ENCODE results near the gene C1orf56. TPM values are rescaled to one million over a fixed set of nuclear protein-coding genes. Genes with fewer than 3 reads are reported as not detected.

C1orf56 gene
- polyA plus RNA-seq, 1 of the 3 experiments (the other 2 are of a cell fraction) = 5.5 TPM

GRCh38 chr1:151050051-151050688 is 2.6 kb downstream of the C1orf56 start:
- no peak overlapping the region for H3K4me3 ChIP-seq (ENCODE audit: low read depth in 2 of 2, low read length in 1 of 2)
- H3F3A ChIP-seq (replicated peaks; ENCODE audit: insufficient read depth) = peaks cover 36% of the 10 kb centered on the region
- H4K20me1 ChIP-seq (ENCODE audit: insufficient read depth) = no peaks in the 10 kb centered on the region
- no peak overlapping the region; a peak in 2 of 4 replicates for H3K27ac ChIP-seq (ENCODE audit: low read depth in 2 of 2, low read length in 1 of 2)
- no peak overlapping the region for H3K9ac ChIP-seq
- H3K36me3 ChIP-seq (replicated peaks in 1 of 2; ENCODE audit: control insufficient read depth in 1 of 2, insufficient read depth in 2 of 2, low read length in 1 of 2) = peaks cover 41 to 48% of the 10 kb centered on the region in 2 experiments
- TF ChIP-seq FOXJ3 (CRISPR knock-in tag; IDR thresholded peaks at IDR 0.05) (no peak), MXI1 (IDR thresholded peaks at IDR 0.05; ENCODE audit: low read depth, low read length) (no peak), TAF1 (IDR thresholded peaks at IDR 0.05; ENCODE audit: borderline replicate concordance, low read depth, low read length) (no peak), PBX3 (IDR thresholded peaks at IDR 0.05) (no peak), POLR2AphosphoS5 (IDR thresholded peaks at IDR 0.05; ENCODE audit: low read depth, low read length) (peak; percentile 61; the same call in 1 of the 2 replicates)
- ChIA-PET POLR2A (interaction anchor here (1.7 to 3.5 kb wide), 2 partner anchors 9 to 10 kb away, joined by 6 to 24 read pairs; partner anchors contain the start of genes CDC42SE1 and MLLT11), CTCF (interaction anchor here (1.3 to 4.4 kb wide), 5 partner anchors 10 to 55 kb away, joined by 3 to 67 read pairs (median 4); partner anchors contain the start of genes CDC42SE1, MINDY1 and MLLT11)
- peaks cover 0 to 12% of the 10 kb centered on the region in 2 experiments; a peak in 2 of 4 replicates for H3K4me1 ChIP-seq (ENCODE audit: control insufficient read depth in 1 of 2, insufficient read depth in 2 of 2, low read depth in 1 of 2, low read length in 1 of 2)
- no peak overlapping the region for H2AFZ ChIP-seq (ENCODE audit: low read depth)
- DNase-seq = no peak
- no peaks in the 10 kb centered on the region for H3K27me3 ChIP-seq (ENCODE audit: insufficient read depth)
- H3K4me2 ChIP-seq = no peak overlapping the region
- H3K79me2 ChIP-seq (ENCODE audit: insufficient read depth) = peaks cover 18% of the 10 kb centered on the region; the same call in 1 of the 2 replicates
- no peaks in the 10 kb centered on the region for H3K9me3 ChIP-seq
- WGBS (ENCODE audit: low lambda C conversion rate) = 90% methylated on average over 2 of the region's 2 CpGs
- no peaks in the 10 kb centered on the region for H3K9me2 ChIP-seq

GRCh38 chr1:151051356-151052009 is 3.9 kb downstream of the C1orf56 start:
- no peak for DNase-seq
- POLR2A ChIA-PET = interaction anchor here (1.7 kb wide), 1 partner anchor 8 kb away, joined by 6 read pairs; the partner anchor contains the start of genes CDC42SE1 and MLLT11
- H3K36me3 ChIP-seq (replicated peaks in 1 of 2; ENCODE audit: control insufficient read depth in 1 of 2, insufficient read depth in 2 of 2, low read length in 1 of 2) = peaks cover 53 to 62% of the 10 kb centered on the region in 2 experiments

More at GRCh38 chr1:151051356-151052009, 3.9 kb downstream of the C1orf56 start:
- H2AFZ ChIP-seq (ENCODE audit: low read depth) = no peak overlapping the region
- H3K9me3 ChIP-seq = no peaks in the 10 kb centered on the region
- peaks cover 0 to 18% of the 10 kb centered on the region in 2 experiments; a peak in 2 of 4 replicates for H3K4me1 ChIP-seq (ENCODE audit: control insufficient read depth in 1 of 2, insufficient read depth in 2 of 2, low read depth in 1 of 2, low read length in 1 of 2)
- no peak overlapping the region for H3K4me2 ChIP-seq
- peaks cover 12% of the 10 kb centered on the region for H4K20me1 ChIP-seq (ENCODE audit: insufficient read depth)
- TF ChIP-seq RFX5 (IDR thresholded peaks at IDR 0.05; ENCODE audit: low read length) (no peak), POLR2AphosphoS5 (IDR thresholded peaks at IDR 0.05; ENCODE audit: low read depth, low read length) (0 out of 2 replicates have a peak, but pooled peaks have one; percentile 22), MXI1 (IDR thresholded peaks at IDR 0.05; ENCODE audit: low read depth, low read length) (no peak), GABPA (IDR thresholded peaks at IDR 0.05; ENCODE audit: low read depth) (no peak), CHD2 (IDR thresholded peaks at IDR 0.05; ENCODE audit: low read length, partially characterized antibody) (no peak)
- WGBS (ENCODE audit: low lambda C conversion rate) = 100% methylated on average over 2 of the region's 2 CpGs
- no peak overlapping the region for H3K9ac ChIP-seq
- H3K4me3 ChIP-seq (ENCODE audit: low read depth in 2 of 2, low read length in 1 of 2) = no peak overlapping the region
- CTCF ChIA-PET = interaction anchor here (1.4 kb wide), 1 partner anchor 51 kb away, joined by 3 read pairs; no protein-coding TSS in a partner anchor
- peaks cover 31% of the 10 kb centered on the region for H3K79me2 ChIP-seq (ENCODE audit: insufficient read depth)
- peaks cover 28% of the 10 kb centered on the region for H3F3A ChIP-seq (replicated peaks; ENCODE audit: insufficient read depth)
- H3K27ac ChIP-seq (ENCODE audit: low read depth in 2 of 2, low read length in 1 of 2) = peak overlapping the region in 1 of 2 experiments; percentile 35; a peak in 1 of 4 replicates
- no peaks in the 10 kb centered on the region for H3K9me2 ChIP-seq
- no peaks in the 10 kb centered on the region for H3K27me3 ChIP-seq (ENCODE audit: insufficient read depth)

Data from SK-N-SH (cell line).